ENCODE measurements around the gene RAB19. TPM values are rescaled to one million over a fixed set of nuclear protein-coding genes. Genes with fewer than 3 reads are reported as not detected.
"Not testable (repeated sequence)": the region's sequence is repeated elsewhere in the genome, so short reads cannot be mapped to it uniquely, and the experiment has no call there.

Gene RAB19
- total and polyA plus RNA-seq, 4 experiments from 2014 or later: 1.6 to 3.2 (median 2.3) TPM

DNA sequence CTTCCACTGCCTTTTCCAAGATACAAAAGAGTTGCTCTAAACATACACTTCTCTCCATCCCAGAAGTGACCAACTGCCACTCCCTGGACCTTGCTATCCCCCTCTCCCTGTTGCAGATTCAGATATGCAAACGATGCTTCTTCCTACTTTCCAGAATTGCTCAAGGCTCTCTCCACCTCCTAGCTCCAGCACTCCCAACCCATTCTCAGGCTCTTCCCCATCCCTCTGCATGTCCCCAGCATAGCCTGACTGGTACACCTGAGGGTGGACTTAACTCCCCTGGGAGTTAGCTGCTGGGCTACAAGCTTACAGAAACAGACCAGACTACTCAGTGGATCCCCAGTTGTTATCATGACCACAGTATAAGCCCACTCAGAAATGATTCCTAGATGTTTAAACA, 47.9 kb downstream of the RAB19 start:
- ChIA-PET CTCF (ENCODE audit: partially characterized antibody) (interaction anchor here (0.6 to 1.2 kb wide), 2 partner anchors 8 to 24 kb away, joined by 3 read pairs; no protein-coding TSS in a partner anchor), POLR2A (ENCODE audit: partially characterized antibody) (interaction anchor here (0.5 to 1.5 kb wide), 2 partner anchors 12 to 1072 kb away, joined by 3 to 4 read pairs; no protein-coding TSS in a partner anchor)
- H3K27ac Mint-ChIP-seq: peak overlapping the region in 4 of 7 donors; percentile 14 to 82 (median 59)
- Histone ChIP-seq H3K9me3 (ENCODE audit: control insufficient read depth in 1 of 2, low read length in 2 of 2) (no peaks in the 10 kb centered on the region), H3K4me3 (ENCODE audit: low read length in 2 of 2) (no peak overlapping the region), H3K27ac (ENCODE audit: low read depth, low read length) (no peak overlapping the region), H3K36me3 (ENCODE audit: insufficient read depth, low read length) (peaks cover 31% of the 10 kb centered on the region), H3K27me3 (ENCODE audit: insufficient read depth, low read length) (no peaks in the 10 kb centered on the region), H3K4me1 (ENCODE audit: insufficient read depth, low read length) (peaks cover 18% of the 10 kb centered on the region)
- H3K9me3 Mint-ChIP-seq: no peaks in the 10 kb centered on the region
- peak overlapping the region in 1 of 8 donors; percentile 14 for H3K4me3 Mint-ChIP-seq
- no peaks in the 10 kb centered on the region for H3K27me3 Mint-ChIP-seq
- peaks cover 42 to 45% of the 10 kb centered on the region in 2 donors for H3K36me3 Mint-ChIP-seq
- intact Hi-C loops (cut with micrococcal nuclease): loop anchor here (10.0 kb wide), 1 partner anchor 97 kb away; no protein-coding TSS in a partner anchor
- no peak for DNase-seq
- H3K4me1 Mint-ChIP-seq: peaks cover 30 to 68% (median 37%) of the 10 kb centered on the region in 4 donors

DNA sequence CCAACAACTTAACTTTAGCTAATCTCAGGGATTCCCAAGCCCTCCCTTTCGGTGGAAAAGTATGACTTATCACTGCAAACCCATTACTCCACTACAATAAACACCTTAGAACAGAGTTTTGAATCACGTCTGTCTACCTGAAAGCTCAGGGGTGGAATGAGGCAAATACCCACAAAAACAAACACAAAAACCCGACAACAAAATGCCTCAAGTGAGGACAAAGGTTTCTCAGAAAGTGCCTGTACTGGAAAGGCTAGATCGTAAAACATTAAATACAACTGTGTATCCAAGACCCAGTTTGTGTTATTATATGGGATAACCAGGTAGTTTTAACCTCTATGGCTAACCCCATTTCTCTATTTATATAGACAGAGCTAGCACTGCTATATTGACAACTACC, 49.4 kb downstream of the RAB19 start:
- ChIA-PET POLR2A (ENCODE audit: partially characterized antibody) (no interaction called here), CTCF (ENCODE audit: partially characterized antibody) (interaction anchor here (2.8 kb wide), 1 partner anchor 9 kb away, joined by 9 read pairs; no protein-coding TSS in a partner anchor)
- DNase-seq: no peak
- Histone ChIP-seq H3K9me3 (ENCODE audit: control insufficient read depth in 1 of 2, low read length in 2 of 2) (no peaks in the 10 kb centered on the region), H3K36me3 (ENCODE audit: insufficient read depth, low read length) (peaks cover 42% of the 10 kb centered on the region), H3K4me1 (ENCODE audit: insufficient read depth, low read length) (peaks cover 18% of the 10 kb centered on the region), H3K27ac (ENCODE audit: low read depth, low read length) (no peak overlapping the region), H3K4me3 (ENCODE audit: low read length in 2 of 2) (no peak overlapping the region), H3K27me3 (ENCODE audit: insufficient read depth, low read length) (no peaks in the 10 kb centered on the region)
- Mint-ChIP-seq H3K27me3 (no peaks in the 10 kb centered on the region), H3K4me3 (no peak overlapping the region), H3K9me3 (no peaks in the 10 kb centered on the region), H3K27ac (peak overlapping the region in 1 of 7 donors; percentile 75), H3K4me1 (peaks cover 30 to 65% (median 35%) of the 10 kb centered on the region in 4 donors), H3K36me3 (peaks cover 52 to 58% of the 10 kb centered on the region in 2 donors)
- intact Hi-C loops (cut with micrococcal nuclease): loop anchor here (10.0 kb wide), 1 partner anchor 98 kb away; no protein-coding TSS in a partner anchor

DNA sequence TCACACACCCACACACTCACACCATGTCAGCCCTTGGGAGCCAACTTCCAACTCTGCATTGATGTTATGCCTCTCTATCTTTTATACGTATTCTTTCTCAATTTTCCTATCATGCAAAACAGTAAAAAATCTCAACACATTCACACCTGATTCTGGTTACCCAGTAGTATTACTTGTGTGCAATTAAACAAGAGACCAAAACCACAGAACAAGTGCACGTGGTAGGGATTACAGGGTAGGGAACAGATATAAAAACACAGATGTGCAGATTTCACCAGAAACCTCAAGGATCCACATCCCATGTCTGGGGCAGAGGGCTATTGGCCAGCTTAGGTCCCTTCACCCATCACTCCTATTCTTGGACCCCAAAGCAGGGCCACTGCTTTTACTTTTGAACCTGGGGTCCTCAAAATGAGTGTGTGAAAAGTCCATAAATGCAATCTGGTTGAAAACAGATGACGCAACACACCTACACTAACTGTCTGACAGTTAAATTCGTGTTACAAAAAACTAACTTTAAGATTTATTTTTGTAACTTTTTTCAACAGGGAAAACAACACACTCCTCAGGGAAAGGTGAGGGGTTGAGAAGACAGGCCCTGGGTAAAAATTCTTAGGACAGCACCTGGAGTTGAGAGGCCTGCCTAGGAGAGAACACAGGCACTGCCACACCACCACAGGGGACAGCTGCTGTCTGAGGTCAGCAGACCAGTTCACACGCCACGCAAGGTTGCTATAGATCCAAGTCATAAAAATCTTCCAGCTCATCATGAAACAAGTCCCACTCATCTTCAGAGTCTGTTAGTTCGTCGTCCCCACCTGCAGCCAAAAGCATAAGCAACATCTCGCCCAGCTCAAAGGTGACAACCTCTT, 50.2 kb downstream of the RAB19 start:
- H3K36me3 Mint-ChIP-seq: peaks cover 57 to 64% of the 10 kb centered on the region in 2 donors
- POLR2A ChIA-PET (ENCODE audit: partially characterized antibody): interaction anchor here (1.2 kb wide), 1 partner anchor 9 kb away, joined by 3 read pairs; no protein-coding TSS in a partner anchor
- intact Hi-C loops (cut with micrococcal nuclease): loop anchor here (10.0 kb wide), 1 partner anchor 99 kb away; no protein-coding TSS in a partner anchor

DNA sequence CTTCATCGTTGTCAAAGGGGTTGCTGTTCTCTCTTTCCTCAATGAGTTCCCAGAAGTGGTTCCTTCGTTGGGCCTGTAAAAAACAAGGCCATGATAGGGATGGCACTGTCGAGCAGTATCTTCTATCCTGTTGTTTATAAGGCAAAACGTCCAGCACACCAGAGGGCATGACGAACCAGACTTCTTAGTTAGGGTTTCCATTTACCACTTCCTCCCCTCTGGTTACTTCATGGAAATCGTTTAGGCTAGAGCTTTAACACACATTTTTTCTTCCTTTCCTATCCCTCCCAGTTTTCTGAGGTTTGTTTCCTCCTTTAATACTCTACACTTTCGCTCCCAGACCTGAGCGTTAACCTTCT, 50.8 kb downstream of the RAB19 start:
- H3K27me3 ChIP-seq (ENCODE audit: insufficient read depth, low read length): no peaks in the 10 kb centered on the region
- peaks cover 15% of the 10 kb centered on the region for H3K4me1 ChIP-seq (ENCODE audit: insufficient read depth, low read length)
- Mint-ChIP-seq H3K27ac (peak overlapping the region; percentile 67 to 88 (median 80)), H3K36me3 (peaks cover 63 to 70% of the 10 kb centered on the region in 2 donors), H3K4me3 (no peak overlapping the region), H3K9me3 (peaks cover 0 to 1% (median 0%) of the 10 kb centered on the region in 8 donors), H3K27me3 (no peaks in the 10 kb centered on the region), H3K4me1 (peaks cover 31 to 59% (median 35%) of the 10 kb centered on the region in 4 donors)
- intact Hi-C loops (cut with micrococcal nuclease): loop anchor here (10.0 kb wide), 1 partner anchor 100 kb away; no protein-coding TSS in a partner anchor
- no peak overlapping the region for H3K4me3 ChIP-seq (ENCODE audit: low read length in 2 of 2)
- DNase-seq: no peak
- no peak overlapping the region for H3K27ac ChIP-seq (ENCODE audit: low read depth, low read length)
- no peaks in the 10 kb centered on the region for H3K9me3 ChIP-seq (ENCODE audit: control insufficient read depth in 1 of 2, low read length in 2 of 2)
- ChIA-PET CTCF (ENCODE audit: partially characterized antibody) (interaction anchor here (2.8 kb wide), 1 partner anchor 11 kb away, joined by 9 read pairs; no protein-coding TSS in a partner anchor), POLR2A (ENCODE audit: partially characterized antibody) (interaction anchor here (1.2 kb wide), 1 partner anchor 9 kb away, joined by 3 read pairs; no protein-coding TSS in a partner anchor)
- peaks cover 50% of the 10 kb centered on the region for H3K36me3 ChIP-seq (ENCODE audit: insufficient read depth, low read length)

More for the DNA sequence above, 50.2 kb downstream of the RAB19 start:
- DNase-seq; H3K27me3 ChIP-seq (ENCODE audit: insufficient read depth, low read length); H3K9me3 ChIP-seq (ENCODE audit: control insufficient read depth in 1 of 2, low read length in 2 of 2); H3K27ac ChIP-seq (ENCODE audit: low read depth, low read length); H3K4me3 Mint-ChIP-seq; H3K27me3 Mint-ChIP-seq; H3K4me3 ChIP-seq (ENCODE audit: low read length in 2 of 2); H3K9me3 Mint-ChIP-seq: not testable (repeated sequence)
- H3K27ac Mint-ChIP-seq: peak overlapping the region; percentile 67 to 88 (median 80)
- Histone ChIP-seq H3K4me1 (ENCODE audit: insufficient read depth, low read length) (peaks cover 18% of the 10 kb centered on the region), H3K36me3 (ENCODE audit: insufficient read depth, low read length) (peaks cover 49% of the 10 kb centered on the region)
- CTCF ChIA-PET (ENCODE audit: partially characterized antibody): interaction anchor here (2.8 kb wide), 1 partner anchor 10 kb away, joined by 9 read pairs; no protein-coding TSS in a partner anchor
- H3K4me1 Mint-ChIP-seq: peaks cover 30 to 65% (median 37%) of the 10 kb centered on the region in 4 donors

DNA sequence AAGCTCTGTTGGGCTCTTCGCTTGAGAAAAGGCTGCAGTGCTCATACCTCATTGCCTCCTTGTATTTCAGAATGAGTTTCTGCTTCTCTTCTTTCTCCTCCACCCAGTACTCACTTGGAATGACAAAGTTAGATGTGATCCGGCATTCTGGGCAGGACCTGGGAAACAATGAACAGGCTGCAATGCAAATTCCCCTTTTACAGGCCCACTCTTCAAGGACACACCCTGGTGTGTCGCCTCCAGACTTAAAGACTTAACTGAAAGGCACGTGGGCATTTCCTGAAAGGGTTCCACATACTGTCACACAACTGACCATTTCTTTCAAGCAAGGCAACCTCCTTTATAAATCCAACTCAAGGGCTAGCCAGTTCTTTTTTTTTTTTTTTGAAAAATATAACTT, 51.9 kb downstream of the RAB19 start:
- Histone ChIP-seq H3K27me3 (ENCODE audit: insufficient read depth, low read length) (no peaks in the 10 kb centered on the region), H3K9me3 (ENCODE audit: control insufficient read depth in 1 of 2, low read length in 2 of 2) (no peaks in the 10 kb centered on the region), H3K4me3 (ENCODE audit: low read length in 2 of 2) (no peak overlapping the region), H3K27ac (ENCODE audit: low read depth, low read length) (no peak overlapping the region), H3K36me3 (ENCODE audit: insufficient read depth, low read length) (peaks cover 51% of the 10 kb centered on the region), H3K4me1 (ENCODE audit: insufficient read depth, low read length) (peaks cover 6% of the 10 kb centered on the region)
- peak overlapping the region in 1 of 7 donors; percentile 75 for H3K27ac Mint-ChIP-seq
- no peak for DNase-seq
- intact Hi-C loops (cut with micrococcal nuclease): loop anchor here (10.0 kb wide), 1 partner anchor 101 kb away; no protein-coding TSS in a partner anchor
- peaks cover 65 to 74% of the 10 kb centered on the region in 2 donors for H3K36me3 Mint-ChIP-seq
- ChIA-PET POLR2A (ENCODE audit: partially characterized antibody) (no interaction called here), CTCF (ENCODE audit: partially characterized antibody) (interaction anchor here (1.1 to 2.8 kb wide), 2 partner anchors 12 to 19 kb away, joined by 4 to 9 read pairs; no protein-coding TSS in a partner anchor)
- H3K9me3 Mint-ChIP-seq: peaks cover 0 to 1% (median 0%) of the 10 kb centered on the region in 8 donors
- H3K4me3 Mint-ChIP-seq: no peak overlapping the region
- peaks cover 26 to 49% (median 27%) of the 10 kb centered on the region in 4 donors for H3K4me1 Mint-ChIP-seq
- no peaks in the 10 kb centered on the region for H3K27me3 Mint-ChIP-seq

DNA sequence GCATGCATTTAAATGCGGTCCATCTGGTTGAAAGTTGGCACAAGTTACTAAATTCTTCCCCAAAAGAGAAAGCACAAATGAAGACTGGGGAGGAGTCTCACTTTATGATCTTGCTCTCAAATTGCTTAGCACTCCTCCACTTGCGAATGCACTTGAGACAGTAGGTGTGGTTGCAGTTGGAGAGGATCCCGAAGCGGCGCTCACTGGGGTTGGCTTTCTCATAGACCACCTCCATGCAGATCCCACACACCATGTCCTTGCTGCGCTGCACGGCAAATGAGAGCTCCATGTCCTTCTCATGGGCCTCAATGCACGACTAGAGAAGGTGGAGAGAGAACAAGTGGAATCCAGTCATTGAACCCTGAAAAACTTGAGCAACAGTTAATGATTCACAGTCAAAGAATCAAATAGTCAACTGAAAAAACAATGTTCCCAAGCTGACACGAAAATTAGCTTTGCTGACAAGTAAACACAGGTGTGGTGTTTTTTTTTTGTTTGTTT, 52.7 kb downstream of the RAB19 start:
- ChIA-PET POLR2A (ENCODE audit: partially characterized antibody) (no interaction called here), CTCF (ENCODE audit: partially characterized antibody) (interaction anchor here (1.1 to 1.9 kb wide), 2 partner anchors 13 to 18 kb away, joined by 4 to 5 read pairs; no protein-coding TSS in a partner anchor)
- Histone ChIP-seq H3K36me3 (ENCODE audit: insufficient read depth, low read length) (peaks cover 53% of the 10 kb centered on the region), H3K4me3 (ENCODE audit: low read length in 2 of 2) (no peak overlapping the region), H3K27me3 (ENCODE audit: insufficient read depth, low read length) (no peaks in the 10 kb centered on the region), H3K4me1 (ENCODE audit: insufficient read depth, low read length) (no peaks in the 10 kb centered on the region), H3K27ac (ENCODE audit: low read depth, low read length) (no peak overlapping the region), H3K9me3 (ENCODE audit: control insufficient read depth in 1 of 2, low read length in 2 of 2) (no peaks in the 10 kb centered on the region)
- Mint-ChIP-seq H3K27ac (no peak overlapping the region), H3K4me3 (no peak overlapping the region), H3K27me3 (no peaks in the 10 kb centered on the region), H3K36me3 (peaks cover 70 to 82% of the 10 kb centered on the region in 2 donors), H3K9me3 (peaks cover 0 to 1% (median 0%) of the 10 kb centered on the region in 8 donors), H3K4me1 (peaks cover 20 to 46% (median 24%) of the 10 kb centered on the region in 4 donors)
- DNase-seq: no peak
- intact Hi-C loops (cut with micrococcal nuclease): loop anchor here (10.0 kb wide), 1 partner anchor 102 kb away; no protein-coding TSS in a partner anchor
